PFSK-1 (cell line): Measurements from ENCODE around the gene RNF151.

ENCODE experiments used
- FOXP2 ChIP-seq: optimal IDR thresholded peaks from 2 replicates; pipeline ENCODE3; 2011; ENCODE audit warnings: borderline replicate concordance, control low read depth, inconsistent platforms; ENCODE audit not compliant: insufficient read depth; ENCODE audit errors: extremely low read length, extremely low read depth
- POLR2AphosphoS5 ChIP-seq: IDR thresholded peaks from 2 replicates; pipeline ENCODE4 v1.6.1; 2012; ENCODE audit warnings: low read depth, mild to moderate bottlenecking, control low read depth, low read length, moderate library complexity
- SIN3A ChIP-seq: IDR thresholded peaks from 2 replicates; pipeline ENCODE4 v1.6.1; 2012; ENCODE audit warnings: mild to moderate bottlenecking, low read length, moderate library complexity, borderline replicate concordance; ENCODE audit not compliant: insufficient read depth
- TAF1 ChIP-seq: IDR thresholded peaks from 2 replicates; pipeline ENCODE4 v1.6.1; 2012; ENCODE audit warnings: low read length, control low read depth, borderline replicate concordance; ENCODE audit not compliant: insufficient read depth
- TF ChIP-seq, protein P1 (sequence below), 2 experiments: IDR thresholded peaks; 2 replicates each; pipeline versions ENCODE4 v1.6.1 to v1.8.0; 2011 to 2012; ENCODE audit warnings: low read depth in 2 of 2, low read length in 2 of 2, control low read depth in 1 of 2, inconsistent platforms in 1 of 2, mild to moderate bottlenecking in 1 of 2, moderate library complexity in 1 of 2; ENCODE audit not compliant: insufficient read depth in 1 of 2

Gene RNF151

DNA sequence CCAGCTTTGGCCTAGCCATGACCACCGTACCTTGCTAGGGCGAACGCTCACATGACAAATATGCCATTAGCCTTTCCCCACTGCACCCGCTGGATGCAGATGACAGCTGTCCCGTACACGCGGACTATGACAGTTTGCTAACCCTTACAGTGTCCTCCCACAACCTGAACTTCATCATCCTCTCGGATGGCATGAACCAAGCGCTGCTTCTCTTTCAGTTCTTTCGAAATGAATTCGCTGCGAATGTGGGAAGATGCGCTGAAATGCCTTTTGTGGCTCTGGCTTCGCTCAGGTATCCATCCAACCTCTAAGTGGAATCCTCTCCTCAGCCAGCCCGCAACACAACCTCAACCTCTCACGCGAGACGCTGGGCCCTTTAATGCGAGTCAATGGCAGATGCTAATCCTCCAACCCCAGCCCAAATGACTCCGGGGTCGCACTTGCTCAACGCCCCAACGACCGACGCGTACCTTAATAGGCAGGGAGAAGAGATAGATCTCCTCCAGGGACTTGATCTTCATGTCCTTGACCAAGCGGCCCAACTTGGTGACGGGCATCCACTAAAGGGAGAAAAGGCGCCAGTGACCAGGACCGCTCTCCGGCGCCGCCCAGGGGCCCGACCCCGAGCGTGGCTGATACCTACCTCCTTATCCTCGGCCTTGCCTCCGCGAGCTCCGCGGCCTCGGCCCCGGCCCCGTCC lies 2.7 kb upstream of the RNF151 start:
- TF ChIP-seq SIN3A (no peak), POLR2AphosphoS5 (0 out of 2 replicates have a peak, but pooled peaks have one; percentile 4), TAF1 (no peak)
- TF ChIP-seq, protein P1, sequence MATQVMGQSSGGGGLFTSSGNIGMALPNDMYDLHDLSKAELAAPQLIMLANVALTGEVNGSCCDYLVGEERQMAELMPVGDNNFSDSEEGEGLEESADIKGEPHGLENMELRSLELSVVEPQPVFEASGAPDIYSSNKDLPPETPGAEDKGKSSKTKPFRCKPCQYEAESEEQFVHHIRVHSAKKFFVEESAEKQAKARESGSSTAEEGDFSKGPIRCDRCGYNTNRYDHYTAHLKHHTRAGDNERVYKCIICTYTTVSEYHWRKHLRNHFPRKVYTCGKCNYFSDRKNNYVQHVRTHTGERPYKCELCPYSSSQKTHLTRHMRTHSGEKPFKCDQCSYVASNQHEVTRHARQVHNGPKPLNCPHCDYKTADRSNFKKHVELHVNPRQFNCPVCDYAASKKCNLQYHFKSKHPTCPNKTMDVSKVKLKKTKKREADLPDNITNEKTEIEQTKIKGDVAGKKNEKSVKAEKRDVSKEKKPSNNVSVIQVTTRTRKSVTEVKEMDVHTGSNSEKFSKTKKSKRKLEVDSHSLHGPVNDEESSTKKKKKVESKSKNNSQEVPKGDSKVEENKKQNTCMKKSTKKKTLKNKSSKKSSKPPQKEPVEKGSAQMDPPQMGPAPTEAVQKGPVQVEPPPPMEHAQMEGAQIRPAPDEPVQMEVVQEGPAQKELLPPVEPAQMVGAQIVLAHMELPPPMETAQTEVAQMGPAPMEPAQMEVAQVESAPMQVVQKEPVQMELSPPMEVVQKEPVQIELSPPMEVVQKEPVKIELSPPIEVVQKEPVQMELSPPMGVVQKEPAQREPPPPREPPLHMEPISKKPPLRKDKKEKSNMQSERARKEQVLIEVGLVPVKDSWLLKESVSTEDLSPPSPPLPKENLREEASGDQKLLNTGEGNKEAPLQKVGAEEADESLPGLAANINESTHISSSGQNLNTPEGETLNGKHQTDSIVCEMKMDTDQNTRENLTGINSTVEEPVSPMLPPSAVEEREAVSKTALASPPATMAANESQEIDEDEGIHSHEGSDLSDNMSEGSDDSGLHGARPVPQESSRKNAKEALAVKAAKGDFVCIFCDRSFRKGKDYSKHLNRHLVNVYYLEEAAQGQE (IDR thresholded peaks at IDR 0.05; ENCODE audit: insufficient read depth in 1 of 2, low read depth in 2 of 2, low read length in 2 of 2): no peak

DNA sequence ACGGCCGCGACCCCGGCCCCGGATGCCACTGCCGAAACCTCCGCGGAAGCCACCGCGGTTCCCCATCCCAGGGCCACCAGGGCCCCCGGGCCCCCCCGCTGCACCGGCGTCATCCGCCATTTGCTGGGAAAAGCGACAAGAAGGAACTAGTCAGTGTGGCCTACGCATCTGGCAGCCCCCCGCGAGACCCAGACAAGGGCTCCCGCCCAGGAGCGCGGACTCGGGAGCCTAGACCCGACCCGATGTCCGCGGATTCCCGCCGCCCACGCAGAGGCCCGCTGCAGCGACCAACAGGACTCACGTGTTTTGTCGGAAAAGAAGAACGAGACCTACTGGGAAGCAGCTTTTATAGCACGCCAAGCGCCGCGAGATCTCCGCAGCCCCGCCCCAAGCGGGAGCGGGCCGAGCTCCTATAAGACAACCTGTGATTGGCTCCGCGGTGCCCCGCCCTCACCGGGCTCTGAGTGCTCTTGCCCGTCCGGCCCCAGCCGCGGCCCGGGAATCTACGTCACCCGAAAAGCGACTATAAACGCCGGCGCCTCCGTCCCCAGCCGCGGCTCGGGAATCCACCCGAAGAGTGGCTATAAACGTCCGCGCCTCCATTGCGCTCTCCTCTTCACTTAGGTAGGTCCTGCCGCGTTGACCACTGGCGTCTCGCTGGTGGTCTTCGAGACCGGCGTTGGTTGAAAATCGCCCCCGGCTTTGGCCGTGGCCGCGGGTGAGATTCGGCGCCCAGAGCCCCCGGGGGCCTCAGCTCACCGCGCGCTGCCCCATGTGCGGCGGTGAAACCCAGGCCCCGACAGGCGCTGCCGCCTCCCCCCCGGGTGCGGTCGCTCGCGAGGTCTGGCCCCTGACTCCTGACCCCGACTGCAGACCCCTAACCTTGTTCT lies 1.9 kb upstream of the RNF151 start, which contains the start of gene RPS2:
TSS of gene RPS2 (minus strand) at position 321 of the 890 bp plus-strand sequence. CDS start at position 120, 201 bp downstream.
- TF ChIP-seq TAF1 (peak; percentile 99), SIN3A (peak; percentile 44; the same call in 1 of the 2 replicates), POLR2AphosphoS5 (peak; percentile 100), FOXP2 (no peak)
- TF ChIP-seq, protein P1 (IDR thresholded peaks at IDR 0.05; ENCODE audit: insufficient read depth in 1 of 2, low read depth in 2 of 2, low read length in 2 of 2): peak; percentile 53 to 58; a peak in 1 of 4 replicates

DNA sequence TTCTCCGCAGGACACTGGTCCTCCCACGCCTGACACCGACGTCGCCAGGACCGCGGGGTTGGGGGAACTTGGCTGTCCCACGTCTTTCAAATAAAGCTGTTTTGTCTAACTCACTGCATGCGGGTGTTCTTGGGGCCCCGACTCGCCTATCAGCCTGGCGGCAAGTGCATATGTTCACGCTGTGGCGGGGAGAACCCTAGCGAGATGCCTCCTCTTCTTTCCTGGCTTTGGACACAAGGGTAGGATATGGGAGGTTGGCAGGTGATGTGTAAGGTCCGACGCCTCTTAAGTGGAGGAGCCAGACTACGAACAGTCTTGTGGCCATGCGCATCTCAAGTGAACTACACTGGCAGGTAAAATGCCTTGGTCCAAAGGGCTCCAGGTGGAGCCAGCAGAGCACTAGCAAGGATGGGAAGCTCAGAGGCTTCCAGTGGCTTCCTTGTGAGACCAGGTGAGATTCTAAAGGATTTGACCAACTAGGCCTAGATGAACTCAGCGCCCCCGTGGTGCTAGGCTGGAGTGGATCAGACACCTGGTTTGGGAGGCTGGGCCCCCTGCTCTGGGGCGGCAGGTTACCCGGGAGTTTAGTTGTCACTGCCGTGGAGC lies 1.2 kb upstream of the RNF151 start:
- TF ChIP-seq, protein P1 (IDR thresholded peaks at IDR 0.05; ENCODE audit: insufficient read depth in 1 of 2, low read depth in 2 of 2, low read length in 2 of 2): no peak
- no peak for TF ChIP-seq POLR2AphosphoS5
- no peak for TF ChIP-seq TAF1
- TF ChIP-seq FOXP2: no peak
- no peak for TF ChIP-seq SIN3A

DNA sequence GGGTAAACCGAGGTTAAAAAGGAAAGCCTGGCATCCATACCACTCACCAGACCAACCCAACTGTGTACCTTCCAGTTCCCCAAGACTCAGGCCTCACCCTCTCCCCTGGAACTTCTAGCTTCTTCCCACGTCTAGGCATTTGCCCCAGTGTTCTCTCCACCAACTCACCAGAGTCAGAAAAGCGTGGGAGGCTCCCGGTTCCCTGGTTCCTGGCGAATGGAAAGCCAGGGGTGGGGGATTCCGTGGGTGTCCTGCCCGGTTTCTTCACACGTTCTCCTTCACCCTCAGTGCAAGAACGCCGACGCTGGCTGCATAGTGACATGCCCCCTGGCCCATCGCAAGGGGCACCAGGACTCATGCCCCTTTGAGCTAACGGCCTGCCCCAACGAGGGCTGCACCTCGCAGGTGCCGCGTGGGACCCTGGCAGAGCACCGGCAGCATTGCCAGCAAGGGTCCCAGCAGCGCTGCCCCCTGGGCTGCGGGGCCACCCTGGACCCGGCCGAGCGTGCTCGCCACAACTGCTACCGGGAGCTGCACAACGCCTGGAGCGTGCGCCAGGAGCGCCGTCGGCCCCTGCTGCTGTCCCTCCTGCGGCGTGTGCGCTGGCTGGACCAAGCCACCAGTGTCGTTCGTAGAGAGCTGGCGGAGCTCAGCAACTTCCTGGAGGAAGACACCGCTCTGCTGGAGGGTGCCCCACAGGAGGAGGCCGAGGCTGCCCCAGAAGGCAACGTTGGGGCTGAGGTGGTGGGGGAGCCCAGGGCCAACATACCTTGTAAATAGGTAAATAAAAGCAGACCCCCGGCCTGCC lies 1.7 kb downstream of the RNF151 start:
- no peak for TF ChIP-seq FOXP2
- no peak for TF ChIP-seq SIN3A
- TF ChIP-seq, protein P1 (IDR thresholded peaks at IDR 0.05; ENCODE audit: insufficient read depth in 1 of 2, low read depth in 2 of 2, low read length in 2 of 2): no peak
- no peak for TF ChIP-seq TAF1
- no peak for TF ChIP-seq POLR2AphosphoS5
